K562 (cell line): ENCODE data around the gene TMEM123.

ENCODE experiments used
- CEBPB ChIP-seq: fragments of 450-650 bp; IDR thresholded peaks from 2 replicates; pipeline ENCODE4 v1.6.1; 2016; ENCODE audit warnings: missing genetic modification characterization, missing compliant biosample characterization
- GATA2 ChIP-seq: sonication (generic); formaldehyde crosslinking; IDR thresholded peaks from 2 replicates; pipeline ENCODE4 v1.4.0; 2020; ENCODE audit warnings: mild to moderate bottlenecking, missing genetic modification reagents
- ZNF57 ChIP-seq: fragments of 450-650 bp; formaldehyde crosslinking; IDR thresholded peaks from 2 replicates; pipeline ENCODE4 v1.4.0; 2020; ENCODE audit warnings: mild to moderate bottlenecking, moderate library complexity
- TF ChIP-seq, protein P1 (sequence below), 2 experiments: fragments of 200-800 bp in 1 of 2; sonication (Bioruptor generic) in 1 of 2; sonication (generic) in 1 of 2; formaldehyde crosslinking in 1 of 2; IDR thresholded peaks in 1 of 2; conservative IDR thresholded peaks in 1 of 2; 2 replicates each; pipeline versions ENCODE4 v1.5.0 to v1.6.1; 2016 to 2020; ENCODE audit warnings: missing compliant biosample characterization in 1 of 2, missing genetic modification characterization in 1 of 2, missing genetic modification reagents in 1 of 2

DNA sequence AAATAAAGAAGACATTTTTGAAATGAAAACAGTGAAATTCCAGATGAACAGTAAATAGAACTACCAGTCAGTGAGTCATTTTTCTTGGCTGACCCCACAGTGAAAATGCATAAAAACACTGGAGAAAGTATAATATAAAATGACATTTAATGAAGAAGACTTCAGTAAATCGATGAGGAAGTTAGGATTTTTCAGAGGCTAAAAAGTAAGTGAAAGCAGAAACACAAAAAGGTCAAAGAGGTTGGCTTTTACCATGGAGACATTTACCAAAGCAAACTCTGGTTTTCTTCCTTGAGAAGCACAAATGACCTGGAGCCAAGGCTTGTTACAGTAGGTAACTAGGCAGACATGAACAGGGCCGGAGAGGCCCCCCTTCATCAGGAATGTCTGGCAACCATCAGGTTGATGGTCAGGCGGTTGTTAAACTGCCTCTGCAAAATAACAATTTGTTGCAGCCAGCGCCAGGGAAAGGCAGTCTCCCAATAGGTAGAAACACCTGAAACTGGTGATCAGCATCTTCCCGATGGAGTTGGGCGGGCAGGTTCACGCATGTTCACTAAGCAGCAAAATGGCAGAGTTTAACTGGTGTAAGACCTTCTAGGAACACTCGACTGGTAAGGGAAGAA lies 16.7 kb upstream of the TMEM123 start:
- TF ChIP-seq, protein P1, sequence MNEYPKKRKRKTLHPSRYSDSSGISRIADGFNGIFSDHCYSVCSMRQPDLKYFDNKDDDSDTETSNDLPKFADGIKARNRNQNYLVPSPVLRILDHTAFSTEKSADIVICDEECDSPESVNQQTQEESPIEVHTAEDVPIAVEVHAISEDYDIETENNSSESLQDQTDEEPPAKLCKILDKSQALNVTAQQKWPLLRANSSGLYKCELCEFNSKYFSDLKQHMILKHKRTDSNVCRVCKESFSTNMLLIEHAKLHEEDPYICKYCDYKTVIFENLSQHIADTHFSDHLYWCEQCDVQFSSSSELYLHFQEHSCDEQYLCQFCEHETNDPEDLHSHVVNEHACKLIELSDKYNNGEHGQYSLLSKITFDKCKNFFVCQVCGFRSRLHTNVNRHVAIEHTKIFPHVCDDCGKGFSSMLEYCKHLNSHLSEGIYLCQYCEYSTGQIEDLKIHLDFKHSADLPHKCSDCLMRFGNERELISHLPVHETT (CRISPR knock-in tag; conservative IDR thresholded peaks at IDR 0.05 in 1 of 2, IDR thresholded peaks at IDR 0.05 in 1 of 2), result no peak
- TF ChIP-seq GATA2 (CRISPR knock-in tag), result no peak
- no peak for TF ChIP-seq CEBPB (tag)
- no peak for TF ChIP-seq ZNF57 (CRISPR knock-in tag)
